ENCODE measurements around the gene TGM2.
"Not testable (repeated sequence)": the region's sequence is repeated elsewhere in the genome, so short reads cannot be mapped to it uniquely, and the experiment has no call there.

TGM2 gene

GRCh38 chr20:38111366-38112232 lies 53.5 kb downstream of the TGM2 start:
- no peak for DNase-seq

- no peak for DNase-seq
These were observed 54.4 kb downstream of the TGM2 start for GRCh38 chr20:38110525-38111178.

- DNase-seq = no peak
These were observed 55.2 kb downstream of the TGM2 start for GRCh38 chr20:38109591-38110524.

GRCh38 chr20:38108986-38109541 lies 56.0 kb downstream of the TGM2 start:
- no peak for DNase-seq

GRCh38 chr20:38108438-38108985 lies 56.6 kb downstream of the TGM2 start:
- no peak for DNase-seq

- not testable (repeated sequence) for DNase-seq
These were observed 57.2 kb downstream of the TGM2 start for GRCh38 chr20:38107916-38108315.

- DNase-seq = not testable (repeated sequence)
These were observed 57.7 kb downstream of the TGM2 start for GRCh38 chr20:38107386-38107785.

- DNase-seq = no peak
These were observed 58.6 kb downstream of the TGM2 start for GRCh38 chr20:38106461-38106860.

GRCh38 chr20:38104285-38104684 lies 60.8 kb downstream of the TGM2 start:
- DNase-seq = no peak

- DNase-seq = not testable (repeated sequence)
These were observed 62.9 kb downstream of the TGM2 start for GRCh38 chr20:38102206-38102605.

GRCh38 chr20:38098952-38099351 lies 66.1 kb downstream of the TGM2 start:
- no peak for DNase-seq

- DNase-seq = no peak
These were observed 69.9 kb downstream of the TGM2 start for GRCh38 chr20:38095017-38095686.

GRCh38 chr20:38094373-38094891 lies 70.6 kb downstream of the TGM2 start:
- DNase-seq = no peak

GRCh38 chr20:38093641-38094077 lies 71.4 kb downstream of the TGM2 start:
- DNase-seq = no peak

- no peak for DNase-seq
These were observed 72.2 kb downstream of the TGM2 start for GRCh38 chr20:38092915-38093314.

GRCh38 chr20:38092260-38092857 lies 72.7 kb downstream of the TGM2 start:
- DNase-seq = peak; percentile 33

GRCh38 chr20:38091441-38092216 lies 73.4 kb downstream of the TGM2 start:
- no peak for DNase-seq

- no peak for DNase-seq
These were observed 75.0 kb downstream of the TGM2 start for GRCh38 chr20:38090061-38090460.

- DNase-seq = no peak
These were observed 75.6 kb downstream of the TGM2 start for GRCh38 chr20:38089500-38089899.

GRCh38 chr20:38085026-38085425 lies 80.0 kb downstream of the TGM2 start:
- no peak for DNase-seq
